CD4-positive, alpha-beta T cell treated with Interleukin-1 beta for 1 hour (primary cell): ENCODE data around the gene ZNF385D.

Experiments used
- DNase-seq, 2 donors: peaks; one replicate each; pipeline ENCODE4 v3.0.0-alpha.2; 2020 to 2022

The ZNF385D gene

GRCh38 chr3:21665444-21666100, 85.4 kb downstream of the ZNF385D start:
- no peak for DNase-seq

GRCh38 chr3:21664996-21665395, 86.0 kb downstream of the ZNF385D start:
- DNase-seq: no peak

- DNase-seq: no peak
Measured at GRCh38 chr3:21662403-21662802, 88.6 kb downstream of the ZNF385D start.

- no peak for DNase-seq
Measured at GRCh38 chr3:21654662-21655061, 96.3 kb downstream of the ZNF385D start.

- DNase-seq: no peak
Measured at GRCh38 chr3:21654241-21654640, 96.8 kb downstream of the ZNF385D start.

- DNase-seq: no peak
Measured at GRCh38 chr3:21649519-21649918, 101.5 kb downstream of the ZNF385D start.

GRCh38 chr3:21647961-21648360, 103.0 kb downstream of the ZNF385D start:
- no peak for DNase-seq

GRCh38 chr3:21645121-21645897, 105.7 kb downstream of the ZNF385D start:
- no peak for DNase-seq

- no peak for DNase-seq
Measured at GRCh38 chr3:21644268-21644667, 106.7 kb downstream of the ZNF385D start.

GRCh38 chr3:21643752-21644151, 107.3 kb downstream of the ZNF385D start:
- DNase-seq: no peak

GRCh38 chr3:21642433-21642832, 108.6 kb downstream of the ZNF385D start:
- no peak for DNase-seq

- DNase-seq: no peak
Measured at GRCh38 chr3:21641959-21642358, 109.1 kb downstream of the ZNF385D start.

- DNase-seq: no peak
Measured at GRCh38 chr3:21638488-21638887, 112.5 kb downstream of the ZNF385D start.

- DNase-seq: no peak
Measured at GRCh38 chr3:21634112-21634511, 116.9 kb downstream of the ZNF385D start.

GRCh38 chr3:21624524-21624923, 126.5 kb downstream of the ZNF385D start:
- no peak for DNase-seq

GRCh38 chr3:21621181-21621651, 129.8 kb downstream of the ZNF385D start:
- DNase-seq: no peak

- DNase-seq: no peak
Measured at GRCh38 chr3:21620511-21621155, 130.4 kb downstream of the ZNF385D start.

- DNase-seq: no peak
Measured at GRCh38 chr3:21618695-21619094, 132.3 kb downstream of the ZNF385D start.

- DNase-seq: no peak
Measured at GRCh38 chr3:21613372-21614070, 137.5 kb downstream of the ZNF385D start.

- DNase-seq: no peak
Measured at GRCh38 chr3:21601178-21601577, 149.8 kb downstream of the ZNF385D start.

- DNase-seq: no peak
Measured at GRCh38 chr3:21599890-21600289, 151.1 kb downstream of the ZNF385D start.

- no peak for DNase-seq
Measured at GRCh38 chr3:21592828-21593227, 158.2 kb downstream of the ZNF385D start.

GRCh38 chr3:21587894-21588293, 163.1 kb downstream of the ZNF385D start:
- no peak for DNase-seq
